ENCODE results near the gene STK32B.

STK32B gene

DNA sequence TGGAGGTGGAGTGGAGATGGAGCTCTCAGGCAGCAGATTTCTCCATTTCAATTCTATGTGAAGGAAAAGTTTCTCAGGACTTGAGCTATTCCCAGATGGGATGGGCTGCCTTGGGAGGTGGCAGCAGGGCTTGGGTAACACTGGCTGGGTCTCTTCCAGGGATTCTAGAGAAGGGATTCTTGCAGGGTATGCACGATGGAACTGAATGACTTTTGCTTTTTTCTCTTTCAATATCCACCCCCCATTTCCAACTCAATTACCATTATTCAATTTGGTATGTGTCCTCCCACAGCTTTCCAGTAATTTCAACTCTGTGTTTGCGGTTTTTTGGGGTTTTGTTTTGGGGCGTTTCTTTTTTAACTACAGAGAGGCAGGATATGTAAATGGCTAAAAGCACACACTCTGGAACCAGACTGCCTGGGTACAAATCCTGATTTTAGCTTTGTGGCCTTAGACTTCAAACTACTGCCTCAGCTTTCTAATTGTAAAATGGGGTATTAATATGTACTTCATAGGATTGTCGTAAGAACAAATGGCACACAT, 428.3 kb downstream of the STK32B start:
- no peaks in the 10 kb centered on the region for H3K9me3 ChIP-seq (ENCODE audit: control insufficient read depth, low read length)
- no peak overlapping the region for H3K4me2 ChIP-seq (ENCODE audit: low read length)
- TF ChIP-seq, protein P1, sequence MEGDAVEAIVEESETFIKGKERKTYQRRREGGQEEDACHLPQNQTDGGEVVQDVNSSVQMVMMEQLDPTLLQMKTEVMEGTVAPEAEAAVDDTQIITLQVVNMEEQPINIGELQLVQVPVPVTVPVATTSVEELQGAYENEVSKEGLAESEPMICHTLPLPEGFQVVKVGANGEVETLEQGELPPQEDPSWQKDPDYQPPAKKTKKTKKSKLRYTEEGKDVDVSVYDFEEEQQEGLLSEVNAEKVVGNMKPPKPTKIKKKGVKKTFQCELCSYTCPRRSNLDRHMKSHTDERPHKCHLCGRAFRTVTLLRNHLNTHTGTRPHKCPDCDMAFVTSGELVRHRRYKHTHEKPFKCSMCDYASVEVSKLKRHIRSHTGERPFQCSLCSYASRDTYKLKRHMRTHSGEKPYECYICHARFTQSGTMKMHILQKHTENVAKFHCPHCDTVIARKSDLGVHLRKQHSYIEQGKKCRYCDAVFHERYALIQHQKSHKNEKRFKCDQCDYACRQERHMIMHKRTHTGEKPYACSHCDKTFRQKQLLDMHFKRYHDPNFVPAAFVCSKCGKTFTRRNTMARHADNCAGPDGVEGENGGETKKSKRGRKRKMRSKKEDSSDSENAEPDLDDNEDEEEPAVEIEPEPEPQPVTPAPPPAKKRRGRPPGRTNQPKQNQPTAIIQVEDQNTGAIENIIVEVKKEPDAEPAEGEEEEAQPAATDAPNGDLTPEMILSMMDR (IDR thresholded peaks at IDR 0.05) = no peak
- H3K79me2 ChIP-seq = no peaks in the 10 kb centered on the region
- no peaks in the 10 kb centered on the region for H3K36me3 ChIP-seq (ENCODE audit: control insufficient read depth, insufficient read depth, low read length)
- no peaks in the 10 kb centered on the region for H3K27me3 ChIP-seq (ENCODE audit: control insufficient read depth, insufficient read depth, low read length)
- no peak overlapping the region for H3K4me3 ChIP-seq (ENCODE audit: low read depth, low read length)
- H3K27ac ChIP-seq = no peak overlapping the region
- no peak overlapping the region for H3K9ac ChIP-seq
- no peaks in the 10 kb centered on the region for H3K4me1 ChIP-seq
- no peak overlapping the region for H2AFZ ChIP-seq

DNA sequence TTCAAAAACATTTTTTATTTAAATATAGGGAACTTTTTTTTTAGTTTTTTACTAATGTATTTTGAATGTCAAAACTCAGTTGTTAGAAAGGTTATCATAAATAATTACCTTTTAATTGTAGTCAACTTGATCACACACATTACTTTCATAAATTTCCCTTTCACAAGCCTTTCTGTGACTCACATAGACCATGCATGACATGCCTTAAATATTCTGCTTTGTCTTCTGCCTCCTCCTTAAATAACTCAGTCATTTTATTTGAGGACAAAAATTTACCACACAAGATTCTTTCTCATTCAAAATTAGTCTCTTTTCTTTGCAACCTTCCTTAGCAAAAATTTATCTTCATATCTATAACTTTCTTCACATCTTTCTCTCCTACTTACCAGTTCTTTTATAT, 437.1 kb downstream of the STK32B start:
- TF ChIP-seq, protein P1 (IDR thresholded peaks at IDR 0.05) = no peak
- Histone ChIP-seq H3K27ac (no peak overlapping the region), H3K79me2 (no peaks in the 10 kb centered on the region), H2AFZ (no peak overlapping the region), H3K9me3 (ENCODE audit: control insufficient read depth, low read length) (no peaks in the 10 kb centered on the region), H3K9ac (no peak overlapping the region), H3K4me2 (ENCODE audit: low read length) (no peak overlapping the region), H3K27me3 (ENCODE audit: control insufficient read depth, insufficient read depth, low read length) (no peaks in the 10 kb centered on the region), H3K4me3 (ENCODE audit: low read depth, low read length) (no peak overlapping the region), H3K36me3 (ENCODE audit: control insufficient read depth, insufficient read depth, low read length) (no peaks in the 10 kb centered on the region), H3K4me1 (no peaks in the 10 kb centered on the region)

DNA sequence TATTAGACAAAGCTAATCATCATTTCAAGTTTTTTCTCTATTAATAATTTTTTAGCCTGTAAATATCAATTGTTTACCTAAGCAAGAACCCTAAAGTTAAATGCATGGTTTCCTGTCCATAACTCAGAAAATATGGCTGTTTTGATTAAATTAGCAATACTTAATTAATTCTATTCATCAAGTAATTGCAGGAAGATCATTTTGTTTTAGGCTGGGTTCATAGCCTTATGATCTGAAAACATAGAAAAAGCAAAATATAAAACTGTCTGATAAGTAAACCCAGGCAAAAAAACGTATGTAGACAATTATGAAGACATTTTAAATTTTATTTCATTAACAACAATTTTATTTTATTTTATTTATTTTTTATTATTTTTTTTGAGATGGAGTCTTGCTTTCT, 438.0 kb downstream of the STK32B start:
- H3K9ac ChIP-seq = no peak overlapping the region
- TF ChIP-seq, protein P1 (IDR thresholded peaks at IDR 0.05) = no peak
- H3K36me3 ChIP-seq (ENCODE audit: control insufficient read depth, insufficient read depth, low read length) = no peaks in the 10 kb centered on the region
- no peak overlapping the region for H2AFZ ChIP-seq
- no peak overlapping the region for H3K4me2 ChIP-seq (ENCODE audit: low read length)
- H3K4me3 ChIP-seq (ENCODE audit: low read depth, low read length) = no peak overlapping the region
- no peaks in the 10 kb centered on the region for H3K4me1 ChIP-seq
- H3K27me3 ChIP-seq (ENCODE audit: control insufficient read depth, insufficient read depth, low read length) = no peaks in the 10 kb centered on the region
- no peak overlapping the region for H3K27ac ChIP-seq
- H3K9me3 ChIP-seq (ENCODE audit: control insufficient read depth, low read length) = no peaks in the 10 kb centered on the region
- H3K79me2 ChIP-seq = no peaks in the 10 kb centered on the region

- no peak overlapping the region for H3K4me3 ChIP-seq (ENCODE audit: low read depth, low read length)
- H3K27ac ChIP-seq = no peak overlapping the region
- TF ChIP-seq, protein P1 (IDR thresholded peaks at IDR 0.05) = no peak
- H3K27me3 ChIP-seq (ENCODE audit: control insufficient read depth, insufficient read depth, low read length) = no peaks in the 10 kb centered on the region
- no peak overlapping the region for H3K9ac ChIP-seq
- H3K4me1 ChIP-seq = no peaks in the 10 kb centered on the region
- H3K79me2 ChIP-seq = no peaks in the 10 kb centered on the region
- no peak overlapping the region for H3K4me2 ChIP-seq (ENCODE audit: low read length)
- no peaks in the 10 kb centered on the region for H3K36me3 ChIP-seq (ENCODE audit: control insufficient read depth, insufficient read depth, low read length)
- H2AFZ ChIP-seq = no peak overlapping the region
- H3K9me3 ChIP-seq (ENCODE audit: control insufficient read depth, low read length) = no peaks in the 10 kb centered on the region
These were observed 446.2 kb downstream of the STK32B start for GRCh38 chr4:5497489-5497888.

GRCh38 chr4:5500165-5500564, 448.9 kb downstream of the STK32B start:
- Histone ChIP-seq H3K4me2 (ENCODE audit: low read length) (no peak overlapping the region), H3K36me3 (ENCODE audit: control insufficient read depth, insufficient read depth, low read length) (no peaks in the 10 kb centered on the region), H2AFZ (no peak overlapping the region), H3K9me3 (ENCODE audit: control insufficient read depth, low read length) (no peaks in the 10 kb centered on the region), H3K79me2 (no peaks in the 10 kb centered on the region), H3K4me1 (no peaks in the 10 kb centered on the region), H3K27ac (no peak overlapping the region), H3K27me3 (ENCODE audit: control insufficient read depth, insufficient read depth, low read length) (no peaks in the 10 kb centered on the region), H3K9ac (no peak overlapping the region), H3K4me3 (ENCODE audit: low read depth, low read length) (no peak overlapping the region)
- TF ChIP-seq, protein P1 (IDR thresholded peaks at IDR 0.05) = no peak
